Effector CD4-positive, alpha-beta T cell (primary cell): ENCODE measurements around the gene ELL.

Experiments
- DNase-seq: peaks from one replicate; pipeline ENCODE4 v3.0.0-alpha.2; 2020

The ELL gene

DNA sequence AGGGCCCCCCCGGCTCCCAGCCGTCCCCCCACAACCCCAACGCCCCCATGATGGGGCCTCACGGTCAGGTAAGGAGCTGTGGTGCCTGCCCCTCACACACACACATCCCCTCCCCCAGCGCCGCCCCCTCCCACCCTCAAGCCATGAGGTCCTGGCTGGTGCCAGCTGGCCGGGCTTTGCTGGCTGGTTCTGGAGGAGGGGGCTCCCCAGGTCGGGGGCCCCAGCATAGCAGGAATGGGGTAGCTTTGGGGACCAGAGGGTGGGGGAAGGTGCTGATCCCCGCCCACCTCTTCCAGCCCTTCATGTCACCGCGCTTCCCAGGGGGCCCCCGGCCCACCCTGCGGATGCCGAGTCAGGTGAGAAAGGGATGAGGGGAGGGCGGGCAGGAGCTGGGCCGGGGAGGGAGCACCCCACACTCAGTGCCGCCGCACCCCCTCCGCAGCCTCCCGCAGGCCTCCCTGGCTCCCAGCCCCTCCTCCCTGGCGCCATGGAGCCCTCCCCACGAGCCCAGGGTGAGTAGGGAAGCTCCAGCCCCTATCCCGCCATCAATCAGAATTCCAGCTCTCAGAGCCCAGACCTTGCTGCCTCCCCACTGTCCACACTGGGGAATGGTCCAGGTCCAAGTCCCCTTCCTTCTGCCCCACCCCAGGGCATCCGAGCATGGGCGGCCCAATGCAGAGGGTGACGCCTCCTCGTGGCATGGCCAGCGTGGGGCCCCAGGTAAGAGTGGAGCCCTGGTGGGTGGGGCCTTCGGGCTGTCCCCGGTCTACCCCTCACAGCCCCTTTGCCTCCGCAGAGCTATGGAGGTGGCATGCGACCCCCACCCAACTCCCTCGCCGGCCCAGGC is 90.3 kb downstream of the ELL start:
- DNase-seq = no peak

- no peak for DNase-seq
These were observed 91.3 kb downstream of the ELL start for GRCh38 chr19:18430417-18431144.

GRCh38 chr19:18429717-18430416 is 92.0 kb downstream of the ELL start:
- no peak for DNase-seq

DNA sequence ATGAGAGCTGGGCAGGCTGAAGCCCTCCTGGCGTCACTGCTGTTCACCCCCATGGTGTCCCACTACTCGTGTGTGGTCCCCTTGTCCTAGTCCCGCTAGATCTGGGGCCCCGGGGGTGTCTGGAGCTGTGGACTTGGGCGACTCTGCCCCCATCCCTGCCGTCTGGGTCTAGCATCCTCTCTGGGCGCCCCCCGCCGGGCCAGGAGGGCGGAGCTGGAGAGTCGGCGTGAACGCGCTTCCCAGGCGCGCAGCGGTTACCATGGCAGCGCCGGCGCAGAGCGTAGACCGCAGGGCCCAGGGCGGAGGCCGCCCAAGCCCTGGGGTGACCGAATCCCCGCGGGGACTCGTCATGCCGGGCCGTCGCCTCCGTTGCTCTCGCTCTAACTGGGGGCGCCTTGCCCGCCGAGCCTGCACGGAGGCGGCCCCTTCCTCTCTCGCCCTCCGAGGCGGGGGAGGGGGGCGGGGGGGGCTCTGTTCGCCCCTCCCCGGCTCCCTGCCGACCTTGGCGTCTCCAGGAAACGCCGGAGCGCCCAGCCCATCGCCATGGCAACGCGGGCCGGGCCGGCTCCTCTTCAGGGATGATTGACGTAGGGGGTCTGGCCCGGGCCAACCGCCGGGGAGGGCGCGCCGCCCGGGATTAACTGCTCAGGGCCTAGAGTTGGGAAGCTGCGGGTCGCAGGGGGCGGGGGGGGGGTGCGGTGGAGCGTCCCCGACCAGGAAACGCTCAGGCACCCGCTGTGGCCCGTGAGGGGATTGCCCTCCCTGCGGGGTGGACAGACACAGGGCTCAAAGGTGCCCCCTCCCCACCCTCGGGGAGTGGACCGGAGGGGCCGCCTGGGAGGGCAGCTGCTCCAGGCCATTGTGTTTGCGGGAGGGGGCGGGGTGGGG is 92.8 kb downstream of the ELL start:
- DNase-seq = peak; percentile 84

GRCh38 chr19:18428173-18428786 is 93.6 kb downstream of the ELL start:
- DNase-seq = no peak

DNA sequence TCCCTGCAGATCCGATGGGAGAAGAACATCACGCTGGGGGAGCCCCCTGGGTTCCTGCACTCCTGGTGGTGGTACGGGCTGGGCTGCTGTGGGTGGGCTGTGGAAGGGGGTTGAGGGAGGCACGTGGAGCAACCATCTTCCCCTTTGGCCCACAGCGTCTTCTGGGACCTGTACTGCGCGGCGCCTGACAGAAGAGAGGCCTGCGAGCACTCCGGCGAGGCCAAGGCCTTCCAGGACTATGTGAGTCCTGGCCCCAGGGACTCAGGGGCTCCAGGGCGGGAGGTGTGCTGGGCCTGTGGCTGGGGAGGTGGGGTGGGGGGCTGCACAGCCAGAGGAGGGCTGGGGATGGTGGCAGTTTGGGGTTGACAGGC is 94.1 kb downstream of the ELL start:
- DNase-seq = no peak

- DNase-seq = no peak
These were observed 94.7 kb downstream of the ELL start for GRCh38 chr19:18427080-18427742.

DNA sequence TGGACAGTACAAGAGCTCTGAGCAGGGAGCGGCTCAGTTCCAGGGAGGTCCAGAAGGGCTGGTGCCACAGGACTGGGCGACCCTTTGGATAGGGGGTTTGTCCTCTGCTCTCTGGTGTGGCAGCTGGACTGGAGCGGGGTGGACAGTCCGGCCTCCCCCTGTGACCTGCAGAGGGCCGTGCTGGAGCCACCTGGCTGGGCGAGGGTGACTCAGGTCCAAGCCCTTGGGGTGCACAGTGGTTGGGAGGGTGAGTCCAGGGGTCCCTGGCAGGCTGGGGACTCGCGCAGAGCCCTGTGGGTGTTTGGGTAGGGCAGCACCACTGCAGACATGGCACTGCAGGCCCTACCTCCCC is 95.5 kb downstream of the ELL start:
- no peak for DNase-seq

DNA sequence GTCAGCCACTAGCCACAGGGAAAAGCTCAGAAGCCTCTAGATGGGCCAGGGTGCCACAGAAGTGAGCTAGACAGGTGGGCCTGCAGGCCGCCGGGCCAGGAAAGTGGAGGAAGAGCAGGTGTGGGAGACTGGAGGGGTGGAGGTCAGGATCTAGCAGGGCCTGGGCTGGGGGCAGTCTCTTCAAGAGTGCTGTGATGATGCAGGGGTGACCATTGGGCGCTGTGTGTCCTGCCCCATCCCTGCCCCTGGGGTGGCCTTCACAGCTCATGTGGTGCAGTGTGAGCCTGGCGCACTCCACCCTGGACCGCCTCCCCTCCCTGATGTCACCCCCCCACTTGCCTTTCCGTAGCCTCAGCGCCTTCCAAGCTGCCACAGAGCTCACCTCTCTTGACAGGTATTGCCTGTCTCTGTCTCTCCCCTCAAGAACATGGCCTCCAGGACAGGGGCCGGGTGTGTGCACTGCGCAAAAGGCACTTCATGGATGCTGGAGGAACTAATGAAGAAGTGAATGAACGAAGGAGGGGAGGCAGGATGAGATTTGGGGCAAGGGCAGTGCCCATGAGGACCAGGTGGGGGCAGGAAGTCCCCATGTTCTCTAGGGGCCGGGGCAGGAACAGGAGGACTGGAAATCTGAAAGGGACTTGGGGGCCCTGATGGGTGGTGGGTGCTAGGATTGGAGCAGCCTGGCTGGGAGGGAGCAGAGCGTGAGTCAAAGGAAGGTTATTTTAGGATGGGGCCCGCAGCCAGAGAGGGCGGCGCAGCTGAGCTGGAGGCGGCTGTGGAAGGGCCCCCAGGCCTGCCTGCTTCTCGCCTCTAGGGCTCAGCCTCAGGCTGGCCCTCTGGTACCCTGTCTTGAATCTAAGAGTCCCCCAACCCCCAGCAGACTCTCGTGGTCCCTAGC is 96.1 kb downstream of the ELL start:
- no peak for DNase-seq

- no peak for DNase-seq
These were observed 96.9 kb downstream of the ELL start for GRCh38 chr19:18424890-18425514.

- DNase-seq = no peak
These were observed 97.6 kb downstream of the ELL start for GRCh38 chr19:18424122-18424889.

DNA sequence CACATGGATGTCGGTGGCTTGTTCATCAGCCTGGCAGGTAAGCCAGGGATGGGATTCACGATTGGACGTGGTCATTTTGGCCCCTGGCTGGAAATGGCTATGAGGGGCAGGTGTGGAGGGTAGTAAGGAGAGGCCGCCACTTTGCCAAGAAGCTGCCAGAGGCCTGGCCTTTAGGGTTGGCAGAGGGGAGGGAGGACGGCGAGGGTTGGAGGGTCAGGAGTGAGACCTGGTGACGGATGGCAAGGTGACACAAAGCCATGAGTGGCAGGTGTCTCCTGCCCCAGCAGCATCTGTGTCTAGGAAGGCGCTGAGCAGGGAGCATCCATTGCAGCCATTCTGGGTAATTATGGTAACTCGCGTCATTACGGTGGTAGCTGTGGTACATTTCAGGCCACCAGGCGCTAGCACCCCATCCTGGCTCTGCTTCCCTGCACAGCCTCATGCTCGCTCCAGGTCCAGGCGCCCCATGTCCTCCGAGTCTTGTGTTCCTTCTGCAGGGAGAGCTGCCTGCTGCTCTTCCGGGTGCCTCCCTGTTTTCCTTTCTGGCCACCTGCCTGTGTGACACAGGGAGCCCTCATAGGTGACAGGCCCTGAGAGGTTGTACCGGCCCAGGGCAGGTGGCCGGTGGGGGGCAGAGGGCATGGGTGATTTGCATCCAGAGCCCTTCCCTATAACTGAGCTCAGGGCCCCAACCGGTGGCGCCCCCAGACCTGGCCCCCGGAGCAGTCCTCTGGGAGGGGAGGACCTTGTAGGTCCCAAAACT is 98.4 kb downstream of the ELL start:
- no peak for DNase-seq

GRCh38 chr19:18422530-18423191 is 99.2 kb downstream of the ELL start:
- DNase-seq = no peak

DNA sequence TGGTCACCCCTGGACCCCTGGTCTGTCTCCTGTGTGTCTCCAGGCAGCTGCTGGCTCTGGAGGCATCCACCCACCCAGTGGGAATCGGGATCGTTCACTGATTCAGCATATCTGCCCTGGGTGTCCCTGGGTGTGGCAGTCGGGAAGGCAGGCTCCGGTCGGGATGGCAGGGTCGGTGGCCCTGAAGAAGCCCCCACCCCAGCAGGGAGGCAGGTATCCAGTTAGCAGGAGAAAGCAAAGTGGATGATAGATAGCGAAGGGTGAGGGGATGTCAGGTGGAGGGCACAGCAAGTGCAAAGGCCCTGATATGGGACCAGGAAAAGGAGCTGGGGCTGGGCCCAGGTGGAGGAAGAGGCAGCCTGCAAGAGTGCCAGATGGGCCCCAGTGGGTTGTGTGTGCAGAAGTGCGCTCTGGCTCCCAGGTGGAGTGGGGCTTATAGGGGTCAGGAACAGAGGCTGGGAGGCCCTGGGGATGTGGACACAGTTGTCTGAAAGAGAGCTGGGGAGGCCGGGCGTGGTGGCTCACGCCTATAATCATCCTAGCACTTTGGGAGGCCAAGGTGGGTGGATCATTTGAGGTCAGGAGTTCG is 100.4 kb downstream of the ELL start:
- DNase-seq = no peak

- no peak for DNase-seq
These were observed 100.9 kb downstream of the ELL start for GRCh38 chr19:18420930-18421329.

DNA sequence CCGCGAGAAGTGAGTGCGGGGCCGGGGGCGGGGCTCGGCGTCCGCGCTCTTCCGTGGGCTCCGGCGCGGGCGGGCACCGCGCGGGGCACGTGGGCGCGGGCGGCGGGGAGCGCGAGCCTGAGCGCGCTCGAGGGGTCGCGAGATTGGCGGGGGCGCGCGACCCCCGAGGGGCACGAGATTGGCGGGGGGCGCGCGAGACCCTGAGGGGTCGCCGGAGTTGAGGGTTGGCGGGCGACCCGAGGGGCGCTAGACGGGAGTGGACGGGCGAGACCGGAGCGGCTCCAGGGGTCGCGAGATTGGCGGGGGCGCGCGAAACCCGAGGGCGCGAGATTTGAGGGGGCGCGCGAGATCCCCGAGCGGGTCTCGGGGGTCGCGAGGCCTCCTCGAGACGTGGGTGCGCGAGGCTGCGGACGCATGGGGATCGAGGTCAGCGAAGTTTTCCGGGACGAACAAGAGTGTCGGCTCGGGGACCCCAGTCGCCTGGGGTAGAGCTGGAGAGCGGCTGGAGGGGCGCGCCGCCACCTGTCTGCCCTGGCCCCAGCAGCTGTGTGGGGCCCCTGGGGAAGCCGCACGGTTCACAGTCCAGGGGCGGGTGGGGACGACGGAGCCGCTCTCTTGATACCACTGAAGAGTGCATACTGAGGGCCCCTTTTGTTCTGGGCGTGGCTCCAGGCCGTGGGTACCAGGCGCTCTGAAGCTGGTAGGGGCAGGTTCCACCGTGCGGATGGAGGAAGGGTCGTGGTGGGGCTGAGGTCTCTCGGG is 102.0 kb downstream of the ELL start:
- DNase-seq = peak; percentile 33
